GF-D8 (cell line): ENCODE measurements around the gene ZNF227.
"Not testable (repeated sequence)": the region's sequence is repeated elsewhere in the genome, so short reads cannot be mapped to it uniquely, and the experiment has no call there.

Experiments
- DNase-seq: peaks from one replicate; lab custom pipeline; 2025; lab: John Stamatoyannopoulos, UW

Gene ZNF227

GRCh38 chr19:44212250-44212865 is at the start of gene ZNF227:
TSS of gene ZNF227 (plus strand) at chr19:44212532. CDS start at chr19:44217793, 5,261 bp downstream.
- DNase-seq: peak; percentile 46

DNA sequence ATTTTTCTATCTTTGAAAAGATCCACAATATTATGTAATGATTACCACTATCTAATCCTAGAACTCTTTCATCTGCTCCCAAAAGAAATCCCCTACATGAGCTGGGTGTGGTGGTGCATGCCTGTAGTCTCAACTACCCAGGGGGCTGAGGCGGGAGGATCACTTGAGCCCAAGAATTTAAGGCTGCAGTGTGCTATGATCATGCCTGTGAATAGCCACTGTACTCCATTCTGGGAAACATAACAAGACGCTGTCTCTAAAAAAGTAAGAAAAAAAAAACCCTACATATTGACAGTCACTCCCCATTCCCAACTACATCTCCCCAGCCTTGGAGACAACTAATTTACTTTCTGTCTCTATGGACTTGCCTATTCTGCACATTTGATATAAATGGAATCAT is 48.5 kb upstream of the ZNF227 start:
- DNase-seq: no peak

- DNase-seq: no peak
Observed at GRCh38 chr19:44164327-44164672, 48.0 kb upstream of the ZNF227 start.

DNA sequence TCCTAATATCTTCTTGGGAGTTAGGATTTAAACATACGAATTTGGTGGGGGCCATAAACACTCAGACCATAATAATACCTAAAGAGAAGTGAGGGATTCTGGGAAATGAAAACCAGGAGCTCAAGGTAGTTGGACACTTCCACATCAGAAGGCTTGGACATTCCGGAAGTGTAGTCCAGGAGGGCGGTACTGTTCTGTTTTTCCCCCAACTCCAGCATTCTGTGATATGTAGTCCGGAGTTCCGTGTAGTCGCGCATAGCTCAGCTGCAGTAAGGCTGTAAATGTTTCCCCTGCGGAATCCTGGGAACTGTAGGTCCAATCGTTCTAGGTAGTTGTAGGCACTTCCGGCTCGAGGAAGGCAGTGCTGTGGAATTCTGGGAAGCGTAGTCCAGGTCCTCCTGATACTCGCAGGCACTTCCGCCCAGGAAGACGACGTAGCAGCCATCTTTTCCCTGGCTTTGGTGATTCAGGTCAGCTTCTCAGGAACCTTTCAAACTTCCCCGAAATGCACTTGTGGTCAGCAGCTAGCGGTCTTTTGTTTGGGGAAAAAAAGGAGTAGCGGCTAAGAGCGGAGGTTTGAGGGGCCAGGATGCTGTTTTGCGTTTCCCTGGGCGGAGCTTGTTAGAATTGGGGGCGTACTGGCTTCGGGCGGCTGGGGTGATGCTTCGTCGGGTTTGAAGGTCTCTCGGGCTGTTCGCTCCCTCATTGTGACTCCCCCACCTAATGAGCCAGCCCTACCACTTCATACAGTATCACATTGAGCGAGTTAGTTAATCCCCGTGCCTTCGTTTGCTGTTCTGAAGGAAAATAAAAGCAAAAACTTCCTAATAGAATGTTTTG is 47.4 kb upstream of the ZNF227 start, which contains the start of gene ZNF226:
Gene ZNF226 (plus strand): TSS at position 428 of the 840 bp plus-strand sequence. CDS start 4,981 bp downstream, outside the sequence.
- peak; percentile 98 for DNase-seq

GRCh38 chr19:44170660-44171059 is 41.7 kb upstream of the ZNF227 start:
- DNase-seq: not testable (repeated sequence)

DNA sequence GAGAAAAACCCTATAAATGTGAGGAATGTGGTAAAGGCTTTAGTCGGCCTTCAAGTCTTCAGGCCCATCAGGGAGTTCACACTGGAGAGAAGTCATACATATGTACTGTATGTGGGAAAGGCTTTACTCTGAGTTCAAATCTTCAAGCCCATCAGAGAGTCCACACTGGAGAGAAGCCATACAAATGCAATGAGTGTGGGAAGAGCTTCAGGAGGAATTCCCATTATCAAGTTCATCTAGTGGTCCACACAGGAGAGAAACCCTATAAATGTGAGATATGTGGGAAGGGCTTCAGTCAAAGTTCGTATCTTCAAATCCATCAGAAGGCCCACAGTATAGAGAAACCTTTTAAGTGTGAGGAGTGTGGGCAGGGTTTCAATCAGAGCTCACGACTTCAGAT is 35.7 kb upstream of the ZNF227 start:
- DNase-seq: no peak

DNA sequence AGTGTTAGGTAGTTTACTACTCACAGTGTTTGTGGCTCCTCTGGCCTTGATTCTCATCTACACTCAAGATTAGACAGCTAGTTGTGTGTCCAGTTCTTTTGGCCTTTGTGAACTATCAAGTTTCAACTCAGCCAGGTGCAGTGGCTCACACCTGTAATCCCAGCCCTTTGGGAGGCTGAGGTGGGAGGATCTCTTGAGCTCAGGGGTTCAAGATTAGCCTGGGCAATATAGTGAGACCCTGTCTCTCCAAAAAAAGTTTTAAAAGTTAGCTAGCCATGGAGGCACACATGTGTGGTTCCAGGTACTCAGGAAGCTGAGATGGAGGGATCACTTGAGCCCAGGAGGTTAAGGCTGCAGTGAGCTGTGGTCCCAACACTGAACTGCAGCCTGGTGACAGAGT is 31.4 kb upstream of the ZNF227 start:
- no peak for DNase-seq

DNA sequence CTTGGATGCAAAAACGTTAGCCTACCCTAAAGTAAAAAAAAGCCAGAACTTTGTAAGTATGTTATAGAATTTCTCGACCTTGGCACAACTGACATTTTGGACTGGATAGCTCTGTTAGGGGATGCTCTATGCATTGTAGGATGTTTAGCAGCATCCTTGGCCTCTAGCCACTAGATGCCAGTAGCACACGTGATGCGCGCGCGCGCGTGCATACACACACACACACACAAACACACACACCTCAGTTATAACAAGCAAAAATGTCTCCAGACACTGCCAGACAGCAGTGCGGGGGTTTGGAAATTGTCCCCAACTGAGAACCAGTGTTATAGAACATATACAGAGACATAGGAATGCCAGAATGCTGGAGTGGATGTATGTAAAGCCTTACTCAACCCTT is 30.2 kb upstream of the ZNF227 start:
- DNase-seq: no peak

GRCh38 chr19:44190020-44190419 is 22.3 kb upstream of the ZNF227 start:
- no peak for DNase-seq

DNA sequence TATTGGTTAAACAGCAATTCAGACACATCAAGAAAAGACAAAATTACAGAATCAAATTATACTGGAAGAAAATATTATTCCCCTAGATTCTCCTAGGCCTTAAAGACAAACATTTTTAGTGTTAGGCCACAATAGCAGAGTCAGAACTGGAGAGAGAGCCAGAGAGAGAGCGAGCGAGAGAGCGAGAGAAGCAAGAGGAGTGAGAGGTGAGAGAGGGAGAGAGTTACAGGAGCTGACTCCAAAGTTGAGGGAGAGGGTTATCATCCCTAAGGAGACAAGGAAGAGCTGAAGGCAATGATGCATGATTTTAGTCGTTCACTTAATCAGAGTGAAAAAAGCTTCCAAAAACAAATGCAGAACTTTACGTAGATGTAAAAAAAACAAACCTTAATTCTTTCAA is 20.2 kb upstream of the ZNF227 start:
- DNase-seq: no peak

DNA sequence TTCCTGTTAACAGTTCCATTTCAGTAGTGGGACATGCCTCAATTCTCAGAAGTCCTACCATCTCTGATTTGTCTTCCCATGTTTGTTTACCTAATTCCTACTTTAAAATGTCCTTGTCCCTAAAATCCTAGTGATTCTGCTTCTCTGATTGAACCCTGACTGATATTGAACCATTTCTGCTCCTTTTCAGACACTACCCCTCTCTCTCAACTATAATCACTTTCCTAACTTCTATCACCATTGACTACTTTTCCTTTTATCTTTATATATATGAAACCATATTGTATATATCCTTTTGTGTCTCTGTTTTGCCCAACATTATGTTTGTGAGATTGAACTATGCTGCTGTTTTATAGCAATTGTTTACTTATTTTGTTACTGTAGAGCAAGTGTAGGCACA is 15.6 kb upstream of the ZNF227 start:
- no peak for DNase-seq

GRCh38 chr19:44202470-44202869 is 9.9 kb upstream of the ZNF227 start:
- DNase-seq: no peak

DNA sequence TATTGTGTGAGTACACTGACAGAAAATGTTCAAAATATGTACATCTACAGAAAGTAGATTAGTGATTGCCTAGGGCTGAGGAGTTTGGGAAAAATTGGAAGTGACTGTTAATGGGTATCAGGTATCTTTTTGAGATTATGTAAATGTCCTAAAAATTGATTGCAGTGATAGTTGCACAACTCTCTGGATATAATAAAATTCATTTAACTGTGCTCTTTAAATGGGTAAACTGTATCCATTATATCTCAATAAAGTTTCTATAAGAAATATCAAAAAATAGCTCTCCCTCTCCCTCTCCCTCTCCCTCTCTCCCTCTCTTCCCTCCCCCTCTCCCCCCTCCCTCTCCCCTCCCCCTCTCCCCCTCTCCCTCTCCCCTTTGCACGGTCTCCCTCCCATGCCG is 9.4 kb upstream of the ZNF227 start:
- DNase-seq: no peak

GRCh38 chr19:44203877-44204276 is 8.5 kb upstream of the ZNF227 start:
- DNase-seq: not testable (repeated sequence)

DNA sequence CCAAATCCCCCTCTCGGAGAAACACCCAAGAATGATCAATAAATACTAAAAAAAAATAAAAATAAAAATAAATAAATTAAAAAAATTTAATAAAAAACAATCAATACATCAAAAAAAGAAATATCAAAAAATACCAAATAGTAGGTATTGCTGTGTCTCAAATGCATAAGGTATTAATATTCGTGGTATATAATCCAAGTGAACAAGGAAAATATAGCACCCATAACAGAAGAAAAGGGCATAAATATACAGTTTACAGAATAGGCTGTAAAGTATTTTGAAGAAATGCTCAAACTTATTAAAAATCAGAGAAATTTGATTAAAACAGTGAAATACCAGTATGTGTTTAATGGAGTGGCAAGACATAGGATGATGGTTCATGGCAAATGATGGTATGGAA is 7.6 kb upstream of the ZNF227 start:
- no peak for DNase-seq

- DNase-seq: peak; percentile 76
Observed at GRCh38 chr19:44207126-44207803, 5.1 kb upstream of the ZNF227 start.

GRCh38 chr19:44212866-44213346 is 574 bp downstream of the ZNF227 start:
- no peak for DNase-seq

- DNase-seq: not testable (repeated sequence)
Observed at GRCh38 chr19:44219926-44220325, 7.6 kb downstream of the ZNF227 start.

DNA sequence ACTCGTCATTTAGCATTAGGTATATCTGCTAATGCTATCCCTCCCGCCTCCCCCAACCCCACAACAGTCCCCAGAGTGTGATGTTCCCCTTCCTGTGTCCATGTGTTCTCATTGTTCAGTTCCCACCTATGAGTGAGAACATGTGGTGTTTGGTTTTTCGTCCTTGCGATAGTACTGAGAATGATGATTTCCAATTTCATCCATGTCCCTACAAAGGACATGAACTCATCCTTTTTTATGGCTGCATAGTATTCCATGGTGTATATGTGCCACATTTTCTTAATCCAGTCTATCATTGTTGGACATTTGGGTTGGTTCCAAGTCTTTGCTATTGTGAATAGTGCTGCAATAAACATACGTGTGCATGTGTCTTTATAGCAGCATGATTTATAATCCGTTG is 8.4 kb downstream of the ZNF227 start:
- DNase-seq: not testable (repeated sequence)

DNA sequence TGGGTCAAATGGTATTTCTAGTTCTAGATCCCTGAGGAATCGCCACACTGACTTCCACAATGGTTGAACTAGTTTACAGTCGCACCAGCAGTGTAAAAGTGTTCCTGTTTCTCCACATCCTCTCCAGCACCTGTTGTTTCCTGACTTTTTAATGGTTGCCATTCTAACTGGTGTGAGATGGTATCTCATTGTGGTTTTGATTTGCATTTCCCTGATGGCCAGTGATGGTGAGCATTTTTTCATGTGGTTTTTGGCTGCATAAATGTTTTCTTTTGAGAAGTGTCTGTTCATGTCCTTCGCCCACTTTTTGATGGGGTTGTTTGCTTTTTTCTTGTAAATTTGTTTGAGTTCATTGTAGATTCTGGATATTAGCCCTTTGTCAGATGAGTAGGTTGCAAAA is 9.0 kb downstream of the ZNF227 start:
- not testable (repeated sequence) for DNase-seq

- no peak for DNase-seq
Observed at GRCh38 chr19:44228318-44228717, 16.0 kb downstream of the ZNF227 start.

- no peak for DNase-seq
Observed at GRCh38 chr19:44232867-44233266, 20.5 kb downstream of the ZNF227 start.

- DNase-seq: no peak
Observed at GRCh38 chr19:44236384-44236783, 24.1 kb downstream of the ZNF227 start.
